ENCODE measurements around the gene DLEC1. TPM values are rescaled to one million over a fixed set of nuclear protein-coding genes. Genes with fewer than 3 reads are reported as not detected.

DLEC1 gene
- total RNA-seq, 4 donors from 2014 or later = 0.18 to 2.2 (median 0.75) TPM

DNA sequence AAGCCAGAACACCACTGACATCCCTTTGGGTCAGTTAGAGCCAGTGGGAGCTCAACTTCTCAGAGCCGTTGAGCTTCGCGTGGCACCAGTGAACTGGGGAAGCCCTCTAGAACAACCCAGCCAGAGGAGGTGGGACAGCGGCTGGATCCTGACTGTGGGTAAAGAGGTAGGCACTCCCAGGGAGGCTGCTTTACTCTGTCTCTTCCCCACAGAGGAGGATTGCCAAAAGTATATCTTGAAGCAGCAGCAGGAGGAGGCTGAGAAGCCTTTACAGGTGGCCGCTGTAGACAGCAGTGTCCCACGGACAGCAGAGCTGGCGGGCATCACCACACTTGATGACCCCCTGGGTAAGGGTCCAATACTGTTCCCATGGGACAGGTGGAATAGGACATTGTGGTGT, 100.6 kb downstream of the DLEC1 start:
- TF ChIP-seq, protein P1, sequence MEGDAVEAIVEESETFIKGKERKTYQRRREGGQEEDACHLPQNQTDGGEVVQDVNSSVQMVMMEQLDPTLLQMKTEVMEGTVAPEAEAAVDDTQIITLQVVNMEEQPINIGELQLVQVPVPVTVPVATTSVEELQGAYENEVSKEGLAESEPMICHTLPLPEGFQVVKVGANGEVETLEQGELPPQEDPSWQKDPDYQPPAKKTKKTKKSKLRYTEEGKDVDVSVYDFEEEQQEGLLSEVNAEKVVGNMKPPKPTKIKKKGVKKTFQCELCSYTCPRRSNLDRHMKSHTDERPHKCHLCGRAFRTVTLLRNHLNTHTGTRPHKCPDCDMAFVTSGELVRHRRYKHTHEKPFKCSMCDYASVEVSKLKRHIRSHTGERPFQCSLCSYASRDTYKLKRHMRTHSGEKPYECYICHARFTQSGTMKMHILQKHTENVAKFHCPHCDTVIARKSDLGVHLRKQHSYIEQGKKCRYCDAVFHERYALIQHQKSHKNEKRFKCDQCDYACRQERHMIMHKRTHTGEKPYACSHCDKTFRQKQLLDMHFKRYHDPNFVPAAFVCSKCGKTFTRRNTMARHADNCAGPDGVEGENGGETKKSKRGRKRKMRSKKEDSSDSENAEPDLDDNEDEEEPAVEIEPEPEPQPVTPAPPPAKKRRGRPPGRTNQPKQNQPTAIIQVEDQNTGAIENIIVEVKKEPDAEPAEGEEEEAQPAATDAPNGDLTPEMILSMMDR (IDR thresholded peaks at IDR 0.05) = no peak
- no peak for TF ChIP-seq POLR2A (IDR thresholded peaks at IDR 0.05)
- no peaks in the 10 kb centered on the region for H3K9me3 ChIP-seq
- DNase-seq = peak in 1 of 3 donors; percentile 12
- H3K36me3 ChIP-seq = peaks cover 0 to 14% (median 0%) of the 10 kb centered on the region in 3 donors
- peak overlapping the region; percentile 77 to 96 (median 89) for H3K4me3 ChIP-seq
- no peaks in the 10 kb centered on the region for H3K27me3 ChIP-seq
- peaks cover 0 to 40% (median 13%) of the 10 kb centered on the region in 4 donors for H3K4me1 ChIP-seq
- H3K27ac ChIP-seq = peak overlapping the region in 3 of 4 donors; percentile 86 to 89 (median 86)

DNA sequence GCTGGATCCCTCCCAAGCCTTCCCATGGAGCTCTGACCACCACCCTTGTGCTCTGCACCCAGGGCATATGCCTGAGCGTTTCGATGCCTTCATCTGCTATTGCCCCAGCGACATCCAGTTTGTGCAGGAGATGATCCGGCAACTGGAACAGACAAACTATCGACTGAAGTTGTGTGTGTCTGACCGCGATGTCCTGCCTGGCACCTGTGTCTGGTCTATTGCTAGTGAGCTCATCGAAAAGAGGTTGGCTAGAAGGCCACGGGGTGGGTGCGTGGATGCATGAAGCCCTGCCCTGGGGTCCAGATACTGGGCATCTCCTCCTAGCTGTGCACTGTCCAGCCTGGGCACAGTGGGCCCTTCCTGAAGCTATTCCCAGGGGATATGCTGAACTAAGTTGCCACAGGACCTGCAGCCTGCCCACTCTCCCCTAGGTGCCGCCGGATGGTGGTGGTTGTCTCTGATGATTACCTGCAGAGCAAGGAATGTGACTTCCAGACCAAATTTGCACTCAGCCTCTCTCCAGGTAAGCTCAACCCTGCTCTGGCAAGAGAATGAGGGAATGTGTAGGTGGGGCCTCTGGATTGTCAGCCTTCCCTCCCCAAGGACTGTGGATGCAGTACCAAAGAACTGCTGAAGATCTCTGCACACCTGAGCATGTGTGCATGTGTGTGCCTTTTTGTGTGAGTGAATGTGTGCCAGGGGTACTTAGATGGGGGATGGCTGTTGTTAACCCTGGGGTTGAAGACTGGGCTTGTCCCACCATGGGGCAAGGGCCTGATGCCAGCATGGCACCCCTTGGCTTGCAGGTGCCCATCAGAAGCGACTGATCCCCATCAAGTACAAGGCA, 101.5 kb downstream of the DLEC1 start:
- peak in 1 of 3 donors; percentile 10 for DNase-seq
- Histone ChIP-seq H3K27me3 (no peaks in the 10 kb centered on the region), H3K36me3 (peaks cover 0 to 13% (median 0%) of the 10 kb centered on the region in 3 donors), H3K4me3 (peak overlapping the region in 1 of 4 donors; percentile 94), H3K9me3 (no peaks in the 10 kb centered on the region), H3K4me1 (peaks cover 0 to 31% (median 11%) of the 10 kb centered on the region in 4 donors), H3K27ac (no peak overlapping the region)
- no peak for TF ChIP-seq POLR2A (IDR thresholded peaks at IDR 0.05)
- TF ChIP-seq, protein P1 (IDR thresholded peaks at IDR 0.05) = no peak

DNA sequence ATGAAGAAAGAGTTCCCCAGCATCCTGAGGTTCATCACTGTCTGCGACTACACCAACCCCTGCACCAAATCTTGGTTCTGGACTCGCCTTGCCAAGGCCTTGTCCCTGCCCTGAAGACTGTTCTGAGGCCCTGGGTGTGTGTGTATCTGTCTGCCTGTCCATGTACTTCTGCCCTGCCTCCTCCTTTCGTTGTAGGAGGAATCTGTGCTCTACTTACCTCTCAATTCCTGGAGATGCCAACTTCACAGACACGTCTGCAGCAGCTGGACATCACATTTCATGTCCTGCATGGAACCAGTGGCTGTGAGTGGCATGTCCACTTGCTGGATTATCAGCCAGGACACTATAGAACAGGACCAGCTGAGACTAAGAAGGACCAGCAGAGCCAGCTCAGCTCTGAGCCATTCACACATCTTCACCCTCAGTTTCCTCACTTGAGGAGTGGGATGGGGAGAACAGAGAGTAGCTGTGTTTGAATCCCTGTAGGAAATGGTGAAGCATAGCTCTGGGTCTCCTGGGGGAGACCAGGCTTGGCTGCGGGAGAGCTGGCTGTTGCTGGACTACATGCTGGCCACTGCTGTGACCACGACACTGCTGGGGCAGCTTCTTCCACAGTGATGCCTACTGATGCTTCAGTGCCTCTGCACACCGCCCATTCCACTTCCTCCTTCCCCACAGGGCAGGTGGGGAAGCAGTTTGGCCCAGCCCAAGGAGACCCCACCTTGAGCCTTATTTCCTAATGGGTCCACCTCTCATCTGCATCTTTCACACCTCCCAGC, 102.4 kb downstream of the DLEC1 start:
- no peaks in the 10 kb centered on the region for H3K27me3 ChIP-seq

DNA sequence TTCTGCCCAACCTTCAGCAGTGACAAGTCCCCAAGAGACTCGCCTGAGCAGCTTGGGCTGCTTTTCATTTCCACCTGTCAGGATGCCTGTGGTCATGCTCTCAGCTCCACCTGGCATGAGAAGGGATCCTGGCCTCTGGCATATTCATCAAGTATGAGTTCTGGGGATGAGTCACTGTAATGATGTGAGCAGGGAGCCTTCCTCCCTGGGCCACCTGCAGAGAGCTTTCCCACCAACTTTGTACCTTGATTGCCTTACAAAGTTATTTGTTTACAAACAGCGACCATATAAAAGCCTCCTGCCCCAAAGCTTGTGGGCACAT, 102.9 kb downstream of the DLEC1 start:
- Histone ChIP-seq H3K27ac (no peak overlapping the region), H3K4me1 (peaks cover 0 to 24% (median 9%) of the 10 kb centered on the region in 4 donors), H3K27me3 (no peaks in the 10 kb centered on the region), H3K9me3 (no peaks in the 10 kb centered on the region), H3K4me3 (no peak overlapping the region), H3K36me3 (peaks cover 0 to 13% (median 0%) of the 10 kb centered on the region in 3 donors)
- TF ChIP-seq, protein P1 (IDR thresholded peaks at IDR 0.05) = no peak
- no peak for TF ChIP-seq POLR2A (IDR thresholded peaks at IDR 0.05)
- peak in 2 of 3 donors; percentile 9 to 45 for DNase-seq

More for the DNA sequence above, 102.4 kb downstream of the DLEC1 start:
- Histone ChIP-seq H3K9me3 (no peaks in the 10 kb centered on the region), H3K36me3 (peaks cover 0 to 13% (median 0%) of the 10 kb centered on the region in 3 donors), H3K4me1 (peaks cover 0 to 24% (median 9%) of the 10 kb centered on the region in 4 donors), H3K4me3 (no peak overlapping the region), H3K27ac (no peak overlapping the region)
- peak in 1 of 3 donors; percentile 7 for DNase-seq
- TF ChIP-seq POLR2A (IDR thresholded peaks at IDR 0.05) = no peak
- TF ChIP-seq, protein P1 (IDR thresholded peaks at IDR 0.05) = no peak

DNA sequence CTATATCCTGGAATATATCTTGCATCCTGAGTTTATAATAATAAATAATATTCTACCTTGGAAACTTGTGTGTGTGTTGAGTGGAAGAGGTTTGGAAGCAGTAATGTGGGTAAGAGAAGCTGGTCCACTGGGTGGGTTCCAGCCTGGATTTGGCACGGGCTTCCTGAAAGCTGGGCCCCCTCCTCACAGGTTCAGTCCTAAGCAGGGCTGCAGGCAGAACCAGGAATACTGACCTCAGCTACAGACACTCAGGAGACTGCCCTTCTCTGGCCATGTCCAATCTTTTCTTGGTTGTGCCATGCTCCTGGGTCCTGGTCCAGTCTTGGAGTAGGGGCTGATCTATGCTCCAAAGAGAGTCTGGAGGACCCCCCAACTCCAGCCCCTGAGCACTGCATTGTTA, 104.0 kb downstream of the DLEC1 start:
- H3K27me3 ChIP-seq = no peaks in the 10 kb centered on the region
- TF ChIP-seq, protein P1 (IDR thresholded peaks at IDR 0.05) = no peak
- TF ChIP-seq POLR2A (IDR thresholded peaks at IDR 0.05) = no peak
- H3K9me3 ChIP-seq = no peaks in the 10 kb centered on the region
- peaks cover 0 to 13% (median 0%) of the 10 kb centered on the region in 3 donors for H3K36me3 ChIP-seq
- H3K4me1 ChIP-seq = peaks cover 0 to 19% (median 7%) of the 10 kb centered on the region in 4 donors
- no peak overlapping the region for H3K4me3 ChIP-seq
- peak in 1 of 3 donors; percentile 3 for DNase-seq
- no peak overlapping the region for H3K27ac ChIP-seq
